ENCODE results near the gene FGD4.

DNA sequence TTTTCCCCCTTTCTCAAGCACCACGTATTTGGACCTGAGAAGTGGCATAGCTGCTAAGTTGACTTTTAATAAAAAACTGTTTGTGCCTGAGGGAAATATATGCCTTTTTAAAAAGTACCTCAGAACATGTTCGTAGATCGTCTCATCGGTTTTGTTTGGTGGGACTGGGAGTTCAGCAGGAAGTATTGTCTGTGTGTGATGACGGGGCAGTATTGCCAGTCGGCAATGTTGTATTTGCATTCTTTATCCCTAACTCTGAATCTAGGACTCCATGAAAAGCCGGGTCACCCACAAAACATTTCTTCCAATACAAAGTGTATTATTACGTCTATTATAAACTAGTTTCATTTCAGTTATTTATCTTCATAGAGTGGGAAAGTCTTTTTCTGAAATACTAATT, 19.7 kb upstream of the FGD4 start:
- TF ChIP-seq, protein P1, sequence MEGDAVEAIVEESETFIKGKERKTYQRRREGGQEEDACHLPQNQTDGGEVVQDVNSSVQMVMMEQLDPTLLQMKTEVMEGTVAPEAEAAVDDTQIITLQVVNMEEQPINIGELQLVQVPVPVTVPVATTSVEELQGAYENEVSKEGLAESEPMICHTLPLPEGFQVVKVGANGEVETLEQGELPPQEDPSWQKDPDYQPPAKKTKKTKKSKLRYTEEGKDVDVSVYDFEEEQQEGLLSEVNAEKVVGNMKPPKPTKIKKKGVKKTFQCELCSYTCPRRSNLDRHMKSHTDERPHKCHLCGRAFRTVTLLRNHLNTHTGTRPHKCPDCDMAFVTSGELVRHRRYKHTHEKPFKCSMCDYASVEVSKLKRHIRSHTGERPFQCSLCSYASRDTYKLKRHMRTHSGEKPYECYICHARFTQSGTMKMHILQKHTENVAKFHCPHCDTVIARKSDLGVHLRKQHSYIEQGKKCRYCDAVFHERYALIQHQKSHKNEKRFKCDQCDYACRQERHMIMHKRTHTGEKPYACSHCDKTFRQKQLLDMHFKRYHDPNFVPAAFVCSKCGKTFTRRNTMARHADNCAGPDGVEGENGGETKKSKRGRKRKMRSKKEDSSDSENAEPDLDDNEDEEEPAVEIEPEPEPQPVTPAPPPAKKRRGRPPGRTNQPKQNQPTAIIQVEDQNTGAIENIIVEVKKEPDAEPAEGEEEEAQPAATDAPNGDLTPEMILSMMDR (IDR thresholded peaks at IDR 0.05; ENCODE audit: low read depth, low read length): no peak
- TF ChIP-seq POLR2A (IDR thresholded peaks at IDR 0.05; ENCODE audit: extremely low read depth, insufficient read length): no peak

Measured in NB4 (cell line).